Suprapubic skin (tissue), 3 donors: ENCODE data around the gene PRIMPOL.

Experiments used
- CTCF ChIP-seq, 2 donors: fragments of 200-600 bp in 1 of 2; fragments of 450-650 bp in 1 of 2; sonication (generic) in 1 of 2; IDR thresholded peaks; one replicate each; pipeline ENCODE4 v1.5.1; 2016 to 2019; ENCODE audit warnings: antibody characterized with exemption in 2 of 2, mild to moderate bottlenecking in 1 of 2, moderate library complexity in 1 of 2
- POLR2A ChIP-seq, 2 donors: fragments of 450-650 bp; IDR thresholded peaks; one replicate each; pipeline ENCODE4 v1.6.1; 2017; ENCODE audit warnings: antibody characterized with exemption in 2 of 2, mild to moderate bottlenecking in 2 of 2, moderate library complexity in 2 of 2

GRCh38 chr4:184635381-184635780, 14.2 kb upstream of the PRIMPOL start:
- TF ChIP-seq CTCF (IDR thresholded peaks at IDR 0.05) (no peak), POLR2A (IDR thresholded peaks at IDR 0.05) (no peak)
